Endothelial cell of umbilical vein (primary cell): ENCODE results near the gene SYT6. TPM values are rescaled to one million over a fixed set of nuclear protein-coding genes. Genes with fewer than 3 reads are reported as not detected.

Experiments
- BruUV-seq: library from RNA; stranded (reverse); fragments of 400-500 nt; replicated peaks from 2 replicates; lab custom pipeline; 2021; lab: Mats Ljungman, UMichigan
- CTCF ChIA-PET: fragments of 300-600, 350-600 bp; sonication (Branson Sonifier 250); formaldehyde crosslinking; loops from one replicate; lab custom pipeline; 2021; ENCODE audit warnings: antibody characterized with exemption, inconsistent platforms; lab: Charles Lee
- POLR2A ChIA-PET: fragments of 300-600, 350-600 bp; sonication (Branson Sonifier 250); formaldehyde crosslinking; loops from one replicate; lab custom pipeline; 2021; ENCODE audit warnings: antibody characterized with exemption, inconsistent platforms; lab: Charles Lee
- DNase-seq: peaks from one replicate; pipeline ENCODE4 v3.0.0-alpha.2; 2011; ENCODE audit warnings: low read depth, low spot score
- FAIRE-seq: peaks from 2 replicates; lab custom pipeline; 2011; peaks lifted over from hg19 to GRCh38; lab: Jason Lieb, UNC
- H2AFZ ChIP-seq: 2 replicates; pipeline ENCODE4 v1.6.0; 2012; ENCODE audit warnings: low read depth, low read length, control low read depth, inconsistent platforms
- H3K27ac ChIP-seq: 2 replicates; pipeline ENCODE4 v1.5.1; 2011; ENCODE audit warnings: low read depth, mild to moderate bottlenecking, control low read depth, low read length, moderate library complexity; ENCODE audit not compliant: insufficient read depth
- H3K27me3 ChIP-seq, 2 experiments: 2 replicates each; pipeline versions ENCODE4 v1.6.0 to v1.6.1; 2011; ENCODE audit warnings: low read length in 2 of 2, mixed read lengths in 1 of 2; ENCODE audit not compliant: control insufficient read depth in 2 of 2, insufficient read depth in 2 of 2
- H3K36me3 ChIP-seq, 2 experiments: 2 replicates in 1 of 2; 3 replicates in 1 of 2; pipeline ENCODE4 v1.5.1; 2011; ENCODE audit warnings: low read length in 2 of 2, mild to moderate bottlenecking in 1 of 2, moderate library complexity in 1 of 2; ENCODE audit not compliant: control insufficient read depth in 2 of 2, insufficient read depth in 2 of 2; ENCODE audit errors: extremely low read depth in 1 of 2
- H3K4me1 ChIP-seq: 3 replicates; pipeline ENCODE4 v1.5.1; 2011; ENCODE audit warnings: mild to moderate bottlenecking, low read length; ENCODE audit not compliant: control insufficient read depth, insufficient read depth; ENCODE audit errors: extremely low read depth
- H3K4me2 ChIP-seq: 2 replicates; pipeline ENCODE4 v1.6.1; 2011; ENCODE audit warnings: low read length, control low read depth, mixed read lengths; ENCODE audit not compliant: insufficient read depth
- H3K4me3 ChIP-seq, 3 experiments: fragments of 200-600 bp in 1 of 3; sonication (generic), shearing (Covaris generic) in 1 of 3; replicated peaks in 1 of 3; 2 replicates each; pipeline ENCODE4 v1.5.1; 2011 to 2016; ENCODE audit warnings: control low read depth in 3 of 3, low read length in 3 of 3, mild to moderate bottlenecking in 2 of 3, inconsistent platforms in 1 of 3, low read depth in 1 of 3, moderate library complexity in 1 of 3; ENCODE audit not compliant: insufficient read depth in 1 of 3
- H3K79me2 ChIP-seq: 2 replicates; pipeline ENCODE4 v1.6.0; 2012; ENCODE audit warnings: low read length, inconsistent platforms; ENCODE audit not compliant: control insufficient read depth, insufficient read depth
- H3K9ac ChIP-seq: replicated peaks from 2 replicates; pipeline ENCODE3; 2011; ENCODE audit warnings: low read length, control low read depth; ENCODE audit not compliant: insufficient read depth; ENCODE audit errors: extremely low read depth
- H3K9me1 ChIP-seq: replicated peaks from 3 replicates; pipeline ENCODE4 v1.6.0; 2011; ENCODE audit warnings: mild to moderate bottlenecking, low read length; ENCODE audit not compliant: control insufficient read depth, insufficient read depth; ENCODE audit errors: extremely low read depth
- H3K9me3 ChIP-seq: replicated peaks from 2 replicates; pipeline ENCODE4 v1.5.1; 2012; ENCODE audit warnings: low read length, inconsistent platforms; ENCODE audit not compliant: control insufficient read depth, insufficient read depth
- H4K20me1 ChIP-seq: replicated peaks from 2 replicates; pipeline ENCODE3; 2011; ENCODE audit warnings: mild to moderate bottlenecking, low read length; ENCODE audit not compliant: control insufficient read depth, insufficient read depth; ENCODE audit errors: extremely low read depth
- CTCF ChIP-seq, 2 donors: IDR thresholded peaks; 1 replicate in 1 of 2; 2 replicates in 1 of 2; pipeline ENCODE4 v1.5.1; 2011; ENCODE audit warnings: low read length in 2 of 2, mild to moderate bottlenecking in 2 of 2, moderate library complexity in 2 of 2, control low read depth in 1 of 2, inconsistent platforms in 1 of 2, low read depth in 1 of 2; ENCODE audit not compliant: insufficient read depth in 1 of 2; ENCODE audit errors: extremely low read depth in 1 of 2
- EZH2 ChIP-seq: IDR thresholded peaks from 2 replicates; pipeline ENCODE4 v1.6.1; 2012; ENCODE audit warnings: borderline replicate concordance, low read depth, mild to moderate bottlenecking, moderate library complexity, low read length, inconsistent platforms; ENCODE audit not compliant: severe bottlenecking
- FOS ChIP-seq: IDR thresholded peaks from 2 replicates; pipeline ENCODE4 v1.6.1; 2011; ENCODE audit warnings: mild to moderate bottlenecking, low read length, moderate library complexity, borderline replicate concordance; ENCODE audit not compliant: insufficient read depth
- GATA2 ChIP-seq: IDR thresholded peaks from 2 replicates; pipeline ENCODE4 v1.7.0; 2011; ENCODE audit warnings: low read depth, mild to moderate bottlenecking, moderate library complexity, mixed read lengths, low read length; ENCODE audit not compliant: insufficient read length, insufficient read depth
- JUN ChIP-seq: IDR thresholded peaks from 2 replicates; pipeline ENCODE4 v1.6.1; 2011; ENCODE audit warnings: borderline replicate concordance, low read depth; ENCODE audit not compliant: insufficient read length, insufficient read depth
- MYC ChIP-seq: IDR thresholded peaks from one replicate; pipeline ENCODE4 v1.6.1; 2011; ENCODE audit warnings: mild to moderate bottlenecking, low read depth, low read length
- POLR2A ChIP-seq: IDR thresholded peaks from 2 replicates; pipeline ENCODE4 v1.6.1; 2012; ENCODE audit warnings: low read depth, mild to moderate bottlenecking, control low read depth, low read length
- POLR2AphosphoS5 ChIP-seq: IDR thresholded peaks from 2 replicates; pipeline ENCODE4 v1.6.1; 2012; ENCODE audit warnings: low read depth, mild to moderate bottlenecking, control low read depth, low read length, moderate library complexity; ENCODE audit not compliant: insufficient read depth
- dilution Hi-C: fragments of 300-500 bp; cut with MboI; formaldehyde crosslinking; loops from one replicate; pipeline ENCODE4 v1.15.0; 2019; ENCODE audit warnings: low sequenced_read_pairs; ENCODE audit not compliant: extremely low pct_ligation_motif_present
- intact Hi-C: fragments of 100-400 bp; cut with micrococcal nuclease; formaldehyde crosslinking; loops from one replicate; pipeline ENCODE4 v1.10.0; 2022
- polyA plus RNA-seq, 4 experiments: library from polyadenylated mRNA; depleted of rRNA in 3 of 4; stranded (reverse) in 3 of 4; unstranded in 1 of 4; fragments of >200 nt; gene quantifications; 2 replicates each; pipeline versions ENCODE4 v1.2.1 to v1.2.3, GENCODE V29; 2011 to 2012; ENCODE audit warnings: missing spikeins in 1 of 4
- total RNA-seq: library from RNA; stranded (reverse); gene quantifications from 2 replicates; pipeline ENCODE4 v1.2.3, GENCODE V29; 2021
- TF ChIP-seq, protein P1 (sequence below): IDR thresholded peaks from 2 replicates; pipeline ENCODE4 v1.6.1; 2011; ENCODE audit not compliant: insufficient read depth, insufficient read length

Gene SYT6
- total and polyA plus RNA-seq, 2 donors (not counting 3 experiments of a cell fraction or from before 2014, with no cell fraction given) = 0.04 TPM; not detected in 1

DNA sequence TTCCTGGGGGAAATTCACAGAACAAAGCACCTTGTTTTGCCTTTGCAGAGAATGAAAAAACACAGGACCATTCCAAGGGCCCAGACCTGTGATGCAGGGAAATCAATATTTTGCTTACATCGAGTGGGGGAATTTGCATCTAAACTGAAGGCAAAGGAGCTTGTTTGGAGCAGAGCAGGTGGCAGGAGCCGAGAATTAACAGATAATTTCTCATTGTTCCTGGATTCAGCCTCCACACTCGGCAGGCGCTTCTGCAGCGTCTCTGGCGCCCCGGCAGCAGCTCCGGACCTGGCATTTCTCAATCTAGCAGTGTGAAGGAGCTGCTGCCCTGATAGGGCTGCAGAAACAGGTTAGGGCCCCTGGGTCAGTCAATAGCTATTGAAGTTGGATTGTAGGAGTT, 2.0 kb upstream of the SYT6 start:
- H3K79me2 ChIP-seq = no peaks in the 10 kb centered on the region
- no peak overlapping the region for H3K27ac ChIP-seq
- H3K9me1 ChIP-seq = no peaks in the 10 kb centered on the region
- H3K9ac ChIP-seq = no peak overlapping the region
- POLR2A ChIA-PET = no interaction called here
- TF ChIP-seq, protein P1, sequence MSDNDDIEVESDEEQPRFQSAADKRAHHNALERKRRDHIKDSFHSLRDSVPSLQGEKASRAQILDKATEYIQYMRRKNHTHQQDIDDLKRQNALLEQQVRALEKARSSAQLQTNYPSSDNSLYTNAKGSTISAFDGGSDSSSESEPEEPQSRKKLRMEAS = no peak
- TF ChIP-seq POLR2AphosphoS5 (no peak), FOS (no peak), EZH2 (no peak), CTCF (IDR thresholded peaks at IDR 0.05; ENCODE audit: extremely low read depth in 1 of 2, insufficient read depth in 1 of 2, low read depth in 1 of 2, low read length in 2 of 2) (no peak), MYC (no peak), JUN (no peak), GATA2 (no peak), POLR2A (no peak)
- H4K20me1 ChIP-seq = no peaks in the 10 kb centered on the region
- H3K4me1 ChIP-seq = no peaks in the 10 kb centered on the region
- DNase-seq (no peak), FAIRE-seq (no peak)
- no peak overlapping the region for H3K4me2 ChIP-seq
- H3K9me3 ChIP-seq = no peaks in the 10 kb centered on the region
- H3K36me3 ChIP-seq = no peaks in the 10 kb centered on the region
- no peak overlapping the region for H3K4me3 ChIP-seq
- H3K27me3 ChIP-seq = peaks cover 57 to 58% of the 10 kb centered on the region in 2 experiments
- H2AFZ ChIP-seq = no peak overlapping the region
- CTCF ChIA-PET = interaction anchor here (1.4 kb wide), 1 partner anchor 127 kb away, joined by 5 read pairs; no protein-coding TSS in a partner anchor
- dilution Hi-C loops = no loop called here
- no TSS peak for BruUV-seq
- intact Hi-C loops = loop anchor here (10.0 kb wide), 1 partner anchor 181 kb away; the partner anchor contains the start of gene OLFML3
